Measurements from ENCODE around the gene IGFBP2. TPM values are rescaled to one million over a fixed set of nuclear protein-coding genes. Genes with fewer than 3 reads are reported as not detected.

IGFBP2 gene
- total and polyA plus RNA-seq, 2 of the 8 experiments (the other 6 are each of a cell fraction or from before 2014, with no cell fraction given), result 326 to 782 TPM

- TF ChIP-seq RNF2 (IDR thresholded peaks at IDR 0.05; ENCODE audit: borderline replicate concordance, low read depth, low read length, missing control alignments, poor library complexity, severe bottlenecking), result no peak
- TF ChIP-seq SIX5 (IDR thresholded peaks at IDR 0.05; ENCODE audit: low read depth, low read length), result no peak
- TF ChIP-seq FOSL1 (IDR thresholded peaks at IDR 0.05; ENCODE audit: insufficient read depth, low read depth, low read length), result no peak
- peak; percentile 79 for TF ChIP-seq ASH2L (IDR thresholded peaks at IDR 0.05; ENCODE audit: low read length)
- TF ChIP-seq CHD2 (IDR thresholded peaks at IDR 0.05; ENCODE audit: low read length), result no peak
- no peak for TF ChIP-seq SIN3A (conservative IDR thresholded peaks at IDR 0.05 in 1 of 2, IDR thresholded peaks at IDR 0.05 in 1 of 2; ENCODE audit: low read depth in 1 of 2, low read length in 2 of 2)
- no peak for TF ChIP-seq USF2 (IDR thresholded peaks at IDR 0.05; ENCODE audit: low read length)
These were observed 26.5 kb upstream of the IGFBP2 start (continued) for GRCh38 chr2:216606551-216607276.

All from H1 (cell line).